NCI-H1694 treated with DMSO at 0.1 percent for 48 hours (cell line): ENCODE results near the gene ARRDC1.
A peak's percentile ranks its signal among the peaks of the same experiment; 100 is the strongest.
"Not testable (repeated sequence)": the region's sequence is repeated elsewhere in the genome, so short reads cannot be mapped to it uniquely, and the experiment has no call there.

Experiments used
- DNase-seq: peaks from one replicate; lab custom pipeline; 2025; lab: John Stamatoyannopoulos, UW

The ARRDC1 gene

DNA sequence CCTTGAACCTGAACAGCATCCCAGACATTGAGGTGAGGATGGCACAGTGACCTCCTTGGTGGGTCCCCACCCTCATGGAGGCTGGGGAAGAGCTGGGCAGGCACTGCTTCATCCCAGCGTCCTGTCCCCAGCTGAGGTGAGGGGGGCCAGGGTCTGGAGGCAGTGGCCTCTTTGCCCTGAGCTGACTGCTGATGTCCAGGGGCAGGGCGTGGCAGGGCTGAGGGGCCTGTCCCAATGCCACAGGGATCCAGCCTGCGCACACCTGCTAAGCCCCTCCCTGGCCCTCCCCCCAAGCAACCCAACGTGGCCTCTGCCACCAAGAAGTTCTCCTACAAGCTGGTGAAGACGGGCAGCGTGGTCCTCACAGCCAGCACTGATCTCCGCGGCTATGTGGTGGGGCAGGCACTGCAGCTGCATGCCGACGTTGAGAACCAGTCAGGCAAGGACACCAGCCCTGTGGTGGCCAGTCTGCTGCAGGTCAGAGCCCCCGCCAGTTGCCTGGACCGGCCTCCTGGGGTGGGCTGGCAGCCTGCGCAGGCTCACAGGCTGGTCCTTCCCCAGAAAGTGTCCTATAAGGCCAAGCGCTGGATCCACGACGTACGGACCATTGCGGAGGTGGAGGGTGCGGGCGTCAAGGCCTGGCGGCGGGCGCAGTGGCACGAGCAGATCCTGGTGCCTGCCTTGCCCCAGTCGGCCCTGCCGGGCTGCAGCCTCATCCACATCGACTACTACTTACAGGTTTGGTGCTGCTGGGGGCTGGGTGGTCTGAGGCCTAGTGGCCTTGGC is 8.4 kb downstream of the ARRDC1 start:
- DNase-seq, result no peak

DNA sequence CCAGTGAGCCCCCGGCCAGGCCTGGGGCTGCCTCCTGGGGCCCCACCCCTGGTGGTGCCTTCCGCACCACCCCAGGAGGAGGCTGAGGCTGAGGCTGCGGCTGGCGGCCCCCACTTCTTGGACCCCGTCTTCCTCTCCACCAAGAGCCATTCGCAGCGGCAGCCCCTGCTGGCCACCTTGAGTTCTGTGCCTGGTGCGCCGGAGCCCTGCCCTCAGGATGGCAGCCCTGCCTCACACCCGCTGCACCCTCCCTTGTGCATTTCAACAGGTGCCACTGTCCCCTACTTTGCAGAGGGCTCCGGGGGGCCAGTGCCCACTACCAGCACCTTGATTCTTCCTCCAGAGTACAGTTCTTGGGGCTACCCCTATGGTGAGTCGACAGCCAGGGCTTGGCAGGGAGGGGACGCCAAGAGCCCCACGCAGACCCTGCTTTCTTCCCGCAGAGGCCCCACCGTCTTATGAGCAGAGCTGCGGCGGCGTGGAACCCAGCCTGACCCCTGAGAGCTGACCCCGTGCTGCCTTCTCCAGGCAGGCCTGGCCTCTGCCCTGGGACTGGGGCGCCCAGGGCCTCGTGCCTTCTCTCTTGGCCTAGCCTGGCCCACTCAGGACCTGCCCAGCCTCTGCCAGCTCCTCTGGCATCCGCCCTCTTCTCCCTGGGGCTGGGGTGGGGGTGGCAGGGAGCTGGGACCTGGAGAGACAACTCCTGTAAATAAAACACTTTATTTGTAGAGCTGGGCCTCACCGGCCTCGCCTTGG is 9.3 kb downstream of the ARRDC1 start:
- no peak for DNase-seq

- no peak for DNase-seq
Measured at GRCh38 chr9:137615387-137615871, 9.9 kb downstream of the ARRDC1 start.

DNA sequence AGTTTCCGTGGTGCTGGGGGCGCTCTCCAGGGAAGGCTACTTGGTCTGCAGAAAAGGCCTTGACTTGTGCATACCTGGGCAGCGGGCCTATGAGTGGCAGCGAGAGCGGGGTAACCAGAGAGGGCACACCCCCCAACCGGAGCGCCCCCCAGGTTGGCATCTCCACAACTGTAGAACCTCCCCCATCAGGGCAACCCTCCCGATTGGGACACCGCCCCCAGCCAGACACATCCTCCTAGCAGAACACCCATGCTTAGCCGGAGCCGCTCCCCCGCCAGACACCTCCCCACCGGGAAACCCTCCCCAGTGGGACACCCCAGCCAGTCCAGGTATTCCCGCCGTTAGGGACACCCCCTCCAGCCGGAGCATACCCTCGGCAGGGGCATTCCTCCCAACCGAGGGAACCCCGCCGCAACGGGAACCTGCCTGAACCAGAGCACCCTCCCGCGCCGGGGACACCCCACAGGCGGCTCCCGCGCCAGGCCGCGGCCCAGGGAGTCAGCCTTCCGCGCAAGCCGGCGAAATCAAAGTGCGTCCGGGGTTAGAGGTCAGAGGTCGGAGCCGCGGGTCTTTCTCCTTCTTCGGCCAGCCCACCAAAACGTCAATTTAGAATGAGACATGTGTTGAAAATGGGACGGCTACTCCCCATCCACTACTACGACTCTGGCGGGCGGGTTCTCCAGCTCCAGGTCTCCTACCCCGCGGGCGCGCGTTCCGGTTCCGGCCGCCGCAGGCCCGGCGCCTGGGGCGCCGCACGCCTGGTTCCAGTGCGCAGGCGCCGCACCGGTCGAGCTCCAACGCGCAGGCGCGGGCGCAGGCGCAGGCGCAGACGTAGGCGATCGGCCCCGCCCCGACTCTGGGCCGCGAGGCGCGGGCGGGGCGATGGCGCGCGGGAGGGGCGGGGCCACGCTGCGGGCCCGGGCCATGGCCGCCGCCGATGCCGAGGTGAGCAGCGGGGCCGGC is 12.9 kb downstream of the ARRDC1 start, which contains the start of gene EHMT1:
Gene EHMT1 (plus strand): TSS at position 901 of the 963 bp plus-strand sequence. CDS start 24 bp downstream, at position 925.
- DNase-seq, result peak; percentile 68

GRCh38 chr9:137619240-137620047 is 14.0 kb downstream of the ARRDC1 start:
- no peak for DNase-seq

- DNase-seq, result no peak
Measured at GRCh38 chr9:137620048-137620405, 14.5 kb downstream of the ARRDC1 start.

GRCh38 chr9:137620581-137620980 is 15.1 kb downstream of the ARRDC1 start:
- DNase-seq, result no peak

DNA sequence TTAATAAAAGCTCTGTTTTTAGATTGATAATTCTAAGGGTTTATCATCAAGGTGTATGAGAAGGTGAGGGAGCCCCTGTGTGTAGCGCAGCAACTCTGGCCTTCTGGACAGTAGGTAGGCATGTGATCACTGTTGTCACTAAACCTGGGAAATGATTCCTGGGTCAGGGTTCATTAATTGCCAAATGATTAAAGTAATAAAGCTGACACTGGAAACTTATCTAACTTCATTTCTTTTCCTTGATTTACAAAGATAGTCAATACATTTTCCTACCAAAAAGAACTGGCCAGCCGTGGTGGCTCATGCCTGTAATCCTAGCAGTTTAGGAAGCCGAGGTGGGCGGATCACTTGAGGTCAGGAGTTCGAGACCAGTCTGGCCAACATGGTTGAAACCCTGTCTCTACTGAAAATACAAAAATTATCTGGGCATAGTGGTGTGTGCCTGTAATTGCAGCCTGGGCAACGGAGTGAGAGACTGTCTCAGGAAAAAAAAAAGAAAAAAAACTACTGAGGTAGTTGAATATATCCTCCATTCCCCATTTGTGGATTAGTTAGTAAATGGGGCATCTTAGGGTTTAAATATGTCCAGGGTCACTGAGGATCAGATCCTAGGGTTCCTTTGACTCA is 15.8 kb downstream of the ARRDC1 start:
- peak; percentile 15 for DNase-seq

GRCh38 chr9:137622211-137622610 is 16.7 kb downstream of the ARRDC1 start:
- DNase-seq, result not testable (repeated sequence)

GRCh38 chr9:137626464-137626863 is 21.0 kb downstream of the ARRDC1 start:
- no peak for DNase-seq

DNA sequence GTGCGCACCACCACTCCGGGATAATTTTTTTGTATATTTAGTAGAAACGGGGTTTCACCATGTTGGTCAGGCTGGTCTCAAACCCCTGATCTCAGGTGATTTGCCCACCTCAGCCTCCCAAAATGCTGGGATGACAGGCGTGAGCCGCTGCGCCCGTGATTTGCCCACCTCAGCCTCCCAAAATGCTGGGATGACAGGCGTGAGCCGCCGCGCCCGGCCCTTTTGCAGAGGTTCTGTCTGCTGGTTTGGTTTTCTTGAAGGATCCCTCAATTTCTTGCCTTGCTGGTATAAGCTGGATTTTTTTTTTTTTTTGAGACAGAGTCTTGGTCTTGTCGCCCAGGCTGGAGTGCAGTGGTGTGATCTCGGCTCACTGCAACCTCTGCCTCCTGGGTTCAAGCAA is 21.9 kb downstream of the ARRDC1 start:
- not testable (repeated sequence) for DNase-seq

DNA sequence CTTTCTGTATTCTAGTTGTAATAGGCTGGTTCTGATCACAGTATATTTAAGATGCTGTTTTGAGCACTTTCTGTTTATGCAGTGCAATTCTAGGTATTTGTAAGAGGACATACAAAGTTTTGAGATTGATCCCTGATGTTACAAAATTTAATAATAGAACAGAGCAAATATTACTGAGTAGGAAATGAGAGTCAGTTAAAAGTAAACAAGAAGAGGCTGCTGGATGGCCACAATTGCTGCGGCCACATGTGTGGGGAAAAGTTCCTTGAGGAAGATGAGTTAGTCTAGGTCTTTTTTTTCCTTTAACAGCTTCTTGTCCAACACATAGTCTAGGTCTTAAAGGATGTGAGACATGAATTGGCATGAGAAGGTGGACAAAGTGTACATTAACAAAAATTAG is 24.6 kb downstream of the ARRDC1 start:
- no peak for DNase-seq

DNA sequence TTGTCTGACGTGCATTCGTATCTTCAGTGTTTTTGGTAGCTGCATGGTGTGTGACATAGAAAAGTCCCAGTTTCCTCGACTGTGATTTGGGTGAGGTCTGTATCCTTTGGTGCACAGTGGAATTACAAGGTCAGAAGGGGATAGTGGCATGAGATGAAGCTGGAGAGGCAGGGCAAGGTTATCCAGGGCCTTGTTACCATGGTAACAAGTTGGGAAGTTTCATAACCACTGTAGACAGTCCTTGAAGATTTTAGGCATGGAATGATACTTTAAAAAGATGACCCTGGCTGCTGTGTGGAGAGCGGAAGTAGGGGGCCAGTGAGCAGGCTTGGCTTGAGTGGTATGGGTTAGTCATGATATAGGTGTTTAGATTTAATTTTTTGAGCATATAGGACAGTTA is 25.2 kb downstream of the ARRDC1 start:
- no peak for DNase-seq

DNA sequence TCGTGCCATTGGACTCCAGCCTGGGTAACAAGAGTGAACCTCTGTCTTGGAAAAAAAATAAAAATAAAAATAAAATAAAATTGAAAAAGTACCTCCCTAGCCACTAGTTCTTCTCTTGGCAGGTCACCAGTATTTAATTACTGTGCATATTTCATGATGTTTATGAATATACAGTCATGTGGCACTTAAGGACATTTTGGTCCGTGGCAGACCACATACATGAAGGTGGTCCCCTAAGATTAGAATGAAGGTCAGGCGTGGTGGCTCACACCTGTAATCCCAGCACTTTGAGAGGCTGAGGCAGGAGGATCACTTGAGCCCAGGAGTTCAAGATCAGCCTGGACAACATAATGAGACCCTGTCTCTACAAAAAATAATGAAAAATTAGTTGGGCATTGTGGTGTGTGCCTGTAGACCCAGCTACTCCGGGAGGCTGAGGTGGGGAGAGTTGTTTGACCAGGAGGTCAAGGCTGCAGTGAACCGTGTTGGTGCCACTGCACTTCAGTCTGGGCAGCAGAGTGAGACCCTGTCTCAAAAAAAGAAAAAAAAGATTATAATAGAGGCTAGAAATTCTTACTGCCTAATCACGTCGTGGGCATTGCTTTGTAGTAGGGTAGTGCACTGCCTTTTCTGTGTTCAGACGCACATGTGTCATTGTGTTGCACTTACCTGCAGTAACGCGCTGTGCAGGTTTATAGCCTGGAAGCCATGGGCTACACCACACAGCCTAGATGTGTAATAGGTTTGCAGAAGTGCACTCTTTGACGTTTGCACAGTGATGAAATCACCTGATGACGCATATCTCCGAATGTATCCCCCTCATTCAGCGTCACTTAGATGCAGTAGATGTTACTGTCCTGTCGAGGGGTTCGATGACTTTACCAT is 26.1 kb downstream of the ARRDC1 start:
- no peak for DNase-seq

DNA sequence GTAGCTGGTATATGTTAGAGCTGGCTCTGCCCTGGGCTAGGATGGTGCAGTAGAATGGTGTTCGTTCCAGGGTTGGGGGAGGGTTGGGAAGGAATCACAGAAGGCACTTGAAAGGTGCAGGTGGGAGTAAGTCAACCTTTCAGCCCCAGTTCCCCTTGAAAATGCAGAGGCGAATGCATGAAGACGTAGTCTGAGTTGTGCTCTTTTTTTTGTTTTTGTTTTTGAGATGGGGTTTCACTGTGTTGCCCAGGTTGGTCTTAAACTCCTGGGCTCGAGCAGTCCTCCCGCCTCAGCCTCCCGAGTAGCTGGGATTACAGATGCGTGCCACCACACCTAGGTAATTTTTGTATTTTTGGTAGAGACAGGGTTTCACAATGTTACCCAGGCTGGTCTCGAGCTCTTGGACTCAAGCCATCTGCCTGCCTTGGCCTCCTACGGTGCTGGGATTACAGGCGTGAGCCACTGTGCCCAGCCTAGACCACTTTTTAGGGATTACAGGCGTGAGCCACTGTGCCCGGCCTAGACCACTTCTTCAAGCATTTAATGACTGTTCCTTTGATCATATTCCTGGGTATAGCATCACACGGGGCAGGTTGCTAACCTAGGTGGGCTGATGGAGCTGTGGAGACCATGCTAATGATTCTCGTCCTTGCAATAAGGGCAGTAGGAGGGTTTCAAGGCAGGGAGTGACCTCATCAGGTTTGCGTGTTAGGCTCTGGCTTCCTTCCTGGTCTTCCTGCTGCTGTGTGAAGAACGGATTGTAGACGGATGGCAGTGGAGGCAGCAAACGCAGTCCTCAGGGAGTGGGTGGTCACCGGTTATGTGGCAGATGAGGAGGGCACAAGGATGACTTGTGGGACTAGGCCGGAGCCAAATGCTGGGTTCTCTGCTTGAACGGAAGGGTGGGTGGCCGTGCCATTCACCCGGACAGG is 27.0 kb downstream of the ARRDC1 start:
- DNase-seq, result no peak

GRCh38 chr9:137634016-137634415 is 28.5 kb downstream of the ARRDC1 start:
- DNase-seq, result no peak

DNA sequence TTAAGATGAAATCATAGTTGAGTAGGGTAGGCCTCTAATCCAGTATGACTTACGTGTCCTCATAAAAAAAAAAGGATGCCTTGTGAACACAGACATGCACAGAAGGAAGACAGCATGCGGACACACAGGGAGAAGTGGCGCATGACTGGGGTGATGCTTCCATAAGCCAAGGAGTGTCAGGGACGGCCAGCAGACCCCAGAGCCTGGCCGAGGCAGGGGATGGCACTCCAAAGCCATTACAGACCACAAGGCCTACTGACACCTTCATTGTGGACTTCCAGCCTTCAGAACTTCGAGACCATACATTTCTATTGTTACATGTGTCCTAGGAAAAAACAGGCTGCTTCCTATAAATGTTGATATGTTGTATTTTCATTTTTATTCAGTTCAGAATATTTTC is 33.2 kb downstream of the ARRDC1 start:
- DNase-seq, result no peak

GRCh38 chr9:137639303-137640051 is 34.0 kb downstream of the ARRDC1 start:
- DNase-seq, result no peak
